Peyer's patch (tissue), 4 donors: Measurements from ENCODE around the gene PRG3. TPM values are rescaled to one million over a fixed set of nuclear protein-coding genes. Genes with fewer than 3 reads are reported as not detected.

Source experiments
- DNase-seq, 3 donors: peaks; one replicate each; pipeline ENCODE4 v3.0.0-alpha.2; 2017 to 2019
- H3K27ac ChIP-seq, 4 donors: fragments of 200-600 bp; sonication (generic); one replicate each; pipeline ENCODE4 v1.5.1; 2016 to 2019
- H3K27me3 ChIP-seq, 2 donors: fragments of 200-600 bp; sonication (generic); one replicate each; pipeline ENCODE4 v1.5.1; 2019
- H3K36me3 ChIP-seq, 3 donors: fragments of 200-600 bp; sonication (generic); one replicate each; pipeline ENCODE4 v1.5.1; 2016 to 2019
- H3K4me1 ChIP-seq, 4 donors: fragments of 200-600 bp; sonication (generic); one replicate each; pipeline ENCODE4 v1.5.1; 2016 to 2019
- H3K4me3 ChIP-seq, 4 donors: fragments of 200-600 bp; sonication (generic); 1 replicate in 3 of 4; 2 replicates in 1 of 4; pipeline ENCODE4 v1.5.1; 2016 to 2019; ENCODE audit warnings: mild to moderate bottlenecking in 1 of 4
- H3K9me3 ChIP-seq, 4 donors: fragments of 200-600 bp; sonication (generic); one replicate each; pipeline ENCODE4 v1.5.1; 2016 to 2019; ENCODE audit warnings: mild to moderate bottlenecking in 1 of 4
- CTCF ChIP-seq, 6 experiments: fragments of 450-650 bp in 4 of 6; fragments of 200-600 bp in 2 of 6; sonication (generic) in 1 of 6; IDR thresholded peaks; one replicate each; pipeline ENCODE4 v1.5.1; 2017 to 2019; ENCODE audit warnings: antibody characterized with exemption in 6 of 6, mild to moderate bottlenecking in 3 of 6, moderate library complexity in 1 of 6
- POLR2A ChIP-seq, 2 donors: fragments of 450-650 bp; IDR thresholded peaks; one replicate each; pipeline ENCODE4 v1.5.1; 2017; ENCODE audit warnings: antibody characterized with exemption in 2 of 2, mild to moderate bottlenecking in 2 of 2, moderate library complexity in 2 of 2
- total RNA-seq, 4 donors: library from RNA; depleted of rRNA; stranded (reverse); fragments of >200 nt; gene quantifications; one replicate each; pipeline ENCODE4 v1.1.0, GENCODE V29; 2016

Gene PRG3
- not detected for total RNA-seq

GRCh38 chr11:57380975-57381374 is at the start of gene PRG3:
Gene PRG3, minus strand, starts transcription at chr11:57381150. Its CDS starts 442 bp downstream, at chr11:57380708.
- no peaks in the 10 kb centered on the region for H3K27me3 ChIP-seq
- no peaks in the 10 kb centered on the region for H3K36me3 ChIP-seq
- DNase-seq: no peak
- H3K4me3 ChIP-seq: no peak within 1 kb of the TSS
- H3K9me3 ChIP-seq: no peaks in the 10 kb centered on the region
- H3K27ac ChIP-seq: no peak within 1 kb of the TSS
- no peaks in the 10 kb centered on the region for H3K4me1 ChIP-seq
- no peak for TF ChIP-seq POLR2A (IDR thresholded peaks at IDR 0.05)
- no peak for TF ChIP-seq CTCF (IDR thresholded peaks at IDR 0.05)

- H3K4me1 ChIP-seq: peaks cover 0 to 17% (median 14%) of the 10 kb centered on the region in 4 donors
- no peak overlapping the region for H3K4me3 ChIP-seq
- H3K27ac ChIP-seq: no peak overlapping the region
- no peak for DNase-seq
- no peaks in the 10 kb centered on the region for H3K36me3 ChIP-seq
- TF ChIP-seq CTCF (IDR thresholded peaks at IDR 0.05) (no peak), POLR2A (IDR thresholded peaks at IDR 0.05) (no peak)
- no peaks in the 10 kb centered on the region for H3K27me3 ChIP-seq
- H3K9me3 ChIP-seq: no peaks in the 10 kb centered on the region
Measured at GRCh38 chr11:57429946-57430345, 49.0 kb upstream of the PRG3 start.

- H3K27ac ChIP-seq: no peak overlapping the region
- no peak for DNase-seq
- H3K27me3 ChIP-seq: no peaks in the 10 kb centered on the region
- no peak for TF ChIP-seq POLR2A (IDR thresholded peaks at IDR 0.05)
- TF ChIP-seq CTCF (IDR thresholded peaks at IDR 0.05): no peak
- H3K9me3 ChIP-seq: no peaks in the 10 kb centered on the region
- H3K36me3 ChIP-seq: no peaks in the 10 kb centered on the region
- no peak overlapping the region for H3K4me3 ChIP-seq
- peaks cover 0 to 30% (median 24%) of the 10 kb centered on the region in 4 donors for H3K4me1 ChIP-seq
Measured at GRCh38 chr11:57428643-57429042, 47.7 kb upstream of the PRG3 start.

- H3K27ac ChIP-seq: peak overlapping the region; percentile 83 to 86 (median 84)
- peaks cover 0 to 30% (median 24%) of the 10 kb centered on the region in 4 donors for H3K4me1 ChIP-seq
- no peaks in the 10 kb centered on the region for H3K27me3 ChIP-seq
- H3K4me3 ChIP-seq: no peak overlapping the region
- no peak for TF ChIP-seq CTCF (IDR thresholded peaks at IDR 0.05)
- no peak for TF ChIP-seq POLR2A (IDR thresholded peaks at IDR 0.05)
- DNase-seq: peak in 1 of 3 donors; percentile 71
- H3K9me3 ChIP-seq: no peaks in the 10 kb centered on the region
- H3K36me3 ChIP-seq: no peaks in the 10 kb centered on the region
Measured at GRCh38 chr11:57427727-57428082, 46.8 kb upstream of the PRG3 start.

GRCh38 chr11:57426929-57427726 is 46.2 kb upstream of the PRG3 start, which contains the start of gene SLC43A3:
Gene SLC43A3, minus strand, starts transcription at chr11:57427121. Its CDS starts 949 bp downstream, at chr11:57426172.
- Histone ChIP-seq H3K27ac (peak within 1 kb of the TSS; percentile 83 to 86 (median 84)), H3K9me3 (no peaks in the 10 kb centered on the region), H3K4me1 (peaks cover 0 to 30% (median 24%) of the 10 kb centered on the region in 4 donors), H3K36me3 (no peaks in the 10 kb centered on the region), H3K27me3 (no peaks in the 10 kb centered on the region), H3K4me3 (peak within 1 kb of the TSS; percentile 43 to 64 (median 52))
- DNase-seq: peak; percentile 65 to 84 (median 73)
- no peak for TF ChIP-seq CTCF (IDR thresholded peaks at IDR 0.05)
- peak in 1 of 2 donors; percentile 29 for TF ChIP-seq POLR2A (IDR thresholded peaks at IDR 0.05)
